ENCODE results near the gene CDH4. TPM values are rescaled to one million over a fixed set of nuclear protein-coding genes. Genes with fewer than 3 reads are reported as not detected.

Gene CDH4
- total RNA-seq, 2 experiments from 2014 or later = 0.11 to 0.18 TPM

DNA sequence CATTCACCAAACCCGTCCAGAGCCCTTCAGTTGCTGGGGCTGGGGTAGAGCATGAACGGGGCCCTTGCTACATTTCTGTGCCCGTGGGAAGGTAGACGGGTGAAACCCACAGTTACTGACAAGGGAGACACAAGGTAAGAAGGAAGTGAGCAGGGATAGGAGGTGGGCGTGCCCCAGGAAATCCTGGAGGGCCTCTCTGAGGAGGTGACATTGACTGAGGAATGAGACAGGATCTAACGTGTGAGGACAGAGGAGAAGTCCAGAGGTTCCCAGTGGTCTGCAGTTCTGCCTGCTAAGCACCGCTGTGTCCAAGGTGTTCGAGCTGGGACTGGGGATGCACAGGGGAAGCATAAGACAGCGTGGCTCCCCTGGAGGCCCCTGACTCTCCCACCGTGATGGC is 378.8 kb downstream of the CDH4 start:
- ATAC-seq (no peak), DNase-seq (no peak)
- H3K4me1 Mint-ChIP-seq (ENCODE audit: low read depth) = no peaks in the 10 kb centered on the region
- TF ChIP-seq, protein P1, sequence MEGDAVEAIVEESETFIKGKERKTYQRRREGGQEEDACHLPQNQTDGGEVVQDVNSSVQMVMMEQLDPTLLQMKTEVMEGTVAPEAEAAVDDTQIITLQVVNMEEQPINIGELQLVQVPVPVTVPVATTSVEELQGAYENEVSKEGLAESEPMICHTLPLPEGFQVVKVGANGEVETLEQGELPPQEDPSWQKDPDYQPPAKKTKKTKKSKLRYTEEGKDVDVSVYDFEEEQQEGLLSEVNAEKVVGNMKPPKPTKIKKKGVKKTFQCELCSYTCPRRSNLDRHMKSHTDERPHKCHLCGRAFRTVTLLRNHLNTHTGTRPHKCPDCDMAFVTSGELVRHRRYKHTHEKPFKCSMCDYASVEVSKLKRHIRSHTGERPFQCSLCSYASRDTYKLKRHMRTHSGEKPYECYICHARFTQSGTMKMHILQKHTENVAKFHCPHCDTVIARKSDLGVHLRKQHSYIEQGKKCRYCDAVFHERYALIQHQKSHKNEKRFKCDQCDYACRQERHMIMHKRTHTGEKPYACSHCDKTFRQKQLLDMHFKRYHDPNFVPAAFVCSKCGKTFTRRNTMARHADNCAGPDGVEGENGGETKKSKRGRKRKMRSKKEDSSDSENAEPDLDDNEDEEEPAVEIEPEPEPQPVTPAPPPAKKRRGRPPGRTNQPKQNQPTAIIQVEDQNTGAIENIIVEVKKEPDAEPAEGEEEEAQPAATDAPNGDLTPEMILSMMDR (IDR thresholded peaks at IDR 0.05) = no peak
- no peaks in the 10 kb centered on the region for H3K9me3 Mint-ChIP-seq
- no peaks in the 10 kb centered on the region for H3K27me3 Mint-ChIP-seq
- ChIA-PET POLR2A (no interaction called here), CTCF (no interaction called here)
- H3K4me3 Mint-ChIP-seq = no peak overlapping the region
- H3K36me3 Mint-ChIP-seq (ENCODE audit: low read depth) = no peaks in the 10 kb centered on the region
- intact Hi-C loops (cut with micrococcal nuclease) = no loop called here
- no peak overlapping the region for H3K27ac Mint-ChIP-seq

DNA sequence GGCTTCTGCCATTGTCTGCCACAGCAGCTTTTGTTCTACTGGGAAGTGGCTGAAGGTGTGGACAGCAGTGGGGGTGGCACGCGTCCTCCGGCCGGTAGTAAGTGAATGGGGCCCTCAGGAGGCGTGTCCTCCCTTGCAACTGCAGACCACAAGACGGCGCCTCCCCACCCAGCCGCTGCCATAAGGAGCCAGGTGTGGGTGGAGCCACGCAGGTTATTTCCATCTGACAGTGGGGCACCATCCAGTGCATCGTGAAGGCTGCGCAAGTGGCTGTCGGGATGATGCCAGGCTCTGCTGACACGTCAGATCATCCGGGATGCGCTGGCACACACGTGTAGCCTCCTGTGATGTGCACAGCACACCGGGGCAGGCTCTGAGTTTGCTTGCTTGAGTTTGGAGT is 379.7 kb downstream of the CDH4 start:
- Mint-ChIP-seq H3K36me3 (ENCODE audit: low read depth) (no peaks in the 10 kb centered on the region), H3K9me3 (no peaks in the 10 kb centered on the region), H3K4me3 (no peak overlapping the region), H3K4me1 (ENCODE audit: low read depth) (no peaks in the 10 kb centered on the region), H3K27ac (no peak overlapping the region), H3K27me3 (no peaks in the 10 kb centered on the region)
- DNase-seq = no peak
- TF ChIP-seq, protein P1 (IDR thresholded peaks at IDR 0.05) = no peak
- ChIA-PET CTCF (no interaction called here), POLR2A (no interaction called here)
- ATAC-seq = no peak
- intact Hi-C loops (cut with micrococcal nuclease) = no loop called here

DNA sequence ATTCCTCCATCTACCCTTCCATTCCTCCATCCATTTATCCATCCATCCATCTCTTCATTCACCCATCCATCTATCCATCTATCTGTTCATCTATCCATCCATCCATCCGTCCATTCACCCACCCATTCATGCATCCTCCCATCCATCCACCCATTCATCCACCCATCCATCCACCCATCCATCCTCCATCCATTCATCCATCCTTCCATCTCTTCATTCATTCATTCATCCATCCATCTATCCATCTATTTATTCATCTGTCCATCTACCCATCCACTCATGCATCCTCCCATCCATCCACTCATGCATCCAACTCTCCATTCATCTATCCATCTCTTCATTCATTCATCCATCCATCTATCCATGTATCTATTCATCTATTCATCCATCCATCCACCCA is 380.9 kb downstream of the CDH4 start:
- CTCF ChIA-PET = no interaction called here

DNA sequence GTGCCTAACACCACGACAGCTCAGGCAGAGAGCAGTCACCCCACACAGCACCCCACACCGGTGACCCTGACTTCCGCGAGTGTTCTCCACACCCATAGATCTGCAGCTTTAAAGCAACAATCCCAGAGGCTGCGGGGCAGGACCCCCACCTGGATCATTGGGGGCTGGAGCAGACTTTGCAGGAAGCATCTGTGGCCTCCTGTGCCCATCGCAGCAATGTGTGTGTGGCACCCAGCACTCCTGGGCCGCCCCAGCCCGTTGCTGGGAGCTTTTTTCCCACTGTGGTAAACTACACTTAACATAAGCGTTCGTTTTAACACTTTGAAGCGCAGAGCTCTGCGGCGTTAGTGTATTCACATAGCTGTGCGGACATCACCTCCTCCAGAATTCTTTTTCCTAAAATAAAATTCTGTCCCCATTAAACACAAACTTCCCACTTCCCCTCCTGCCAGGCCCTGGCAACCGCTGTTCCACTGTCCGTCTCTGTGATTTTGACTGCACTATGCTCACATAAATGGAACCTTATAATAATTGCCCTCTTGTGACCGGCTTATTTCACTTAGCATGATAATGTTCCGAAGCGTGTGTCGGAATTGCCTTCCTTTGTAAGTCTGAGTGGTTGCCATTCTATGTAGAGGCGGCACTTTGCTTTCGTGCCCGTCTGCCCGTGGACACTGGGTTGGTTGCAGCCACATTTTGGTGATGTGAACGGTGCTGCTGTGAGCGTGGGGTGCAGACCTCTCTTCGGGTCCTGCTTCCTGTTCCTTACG is 382.5 kb downstream of the CDH4 start:
- Mint-ChIP-seq H3K9me3 (no peaks in the 10 kb centered on the region), H3K36me3 (ENCODE audit: low read depth) (no peaks in the 10 kb centered on the region), H3K4me3 (no peak overlapping the region), H3K4me1 (ENCODE audit: low read depth) (no peaks in the 10 kb centered on the region), H3K27ac (no peak overlapping the region), H3K27me3 (no peaks in the 10 kb centered on the region)
- intact Hi-C loops (cut with micrococcal nuclease) = no loop called here
- TF ChIP-seq, protein P1 (IDR thresholded peaks at IDR 0.05) = no peak
- ATAC-seq = no peak
- ChIA-PET CTCF (no interaction called here), POLR2A (no interaction called here)
- DNase-seq = no peak

More for the DNA sequence above, 380.9 kb downstream of the CDH4 start:
- H3K9me3 Mint-ChIP-seq = no peaks in the 10 kb centered on the region
- DNase-seq = no peak
- ATAC-seq = no peak
- no peak overlapping the region for H3K27ac Mint-ChIP-seq
- no peak overlapping the region for H3K4me3 Mint-ChIP-seq
- POLR2A ChIA-PET = no interaction called here
- no peaks in the 10 kb centered on the region for H3K27me3 Mint-ChIP-seq
- no peaks in the 10 kb centered on the region for H3K36me3 Mint-ChIP-seq (ENCODE audit: low read depth)
- H3K4me1 Mint-ChIP-seq (ENCODE audit: low read depth) = no peaks in the 10 kb centered on the region
- intact Hi-C loops (cut with micrococcal nuclease) = no loop called here
- TF ChIP-seq, protein P1 (IDR thresholded peaks at IDR 0.05) = no peak

DNA sequence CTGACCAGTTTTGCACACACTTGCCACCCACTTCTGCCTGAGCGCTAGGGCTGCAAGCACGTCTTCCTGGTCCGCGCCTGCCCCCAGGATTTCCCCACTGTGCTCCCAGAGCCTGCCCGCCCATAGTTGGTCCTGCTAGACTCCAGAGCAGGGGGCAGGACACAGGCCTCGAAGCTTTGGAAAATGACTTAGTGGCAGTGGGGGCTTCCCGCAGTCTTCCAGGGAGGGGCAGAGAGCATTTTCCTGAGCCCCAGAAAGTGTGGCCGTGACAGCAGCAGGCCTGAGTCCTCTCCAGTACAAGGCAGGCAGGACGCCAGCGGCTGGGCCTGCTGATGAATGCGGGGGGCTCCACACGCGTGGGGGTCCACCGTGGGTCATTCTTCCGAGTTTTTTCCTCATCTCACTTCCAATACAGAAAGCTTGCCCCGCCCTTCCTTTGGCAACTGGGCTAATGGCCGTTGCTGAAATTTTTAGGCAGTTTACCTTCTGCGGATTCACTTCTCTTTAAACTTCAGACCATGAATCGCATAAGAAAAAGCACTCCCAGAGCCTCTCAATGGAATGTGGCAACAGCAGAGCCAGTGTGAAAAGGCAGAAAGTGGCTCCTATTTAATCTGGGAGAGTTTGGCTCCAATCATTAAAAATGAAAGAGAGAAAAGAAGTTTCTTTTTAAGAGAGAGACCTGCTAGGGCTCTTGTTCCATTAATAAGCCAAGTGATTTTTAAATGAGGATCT is 383.8 kb downstream of the CDH4 start:
- POLR2A ChIA-PET = no interaction called here
- H3K9me3 Mint-ChIP-seq = no peaks in the 10 kb centered on the region
- H3K27ac Mint-ChIP-seq = no peak overlapping the region
- intact Hi-C loops (cut with micrococcal nuclease) = no loop called here
- no peaks in the 10 kb centered on the region for H3K27me3 Mint-ChIP-seq
- no peak overlapping the region for H3K4me3 Mint-ChIP-seq
- CTCF ChIA-PET = no interaction called here
- DNase-seq = no peak
- H3K36me3 Mint-ChIP-seq (ENCODE audit: low read depth) = no peaks in the 10 kb centered on the region
- TF ChIP-seq, protein P1 (IDR thresholded peaks at IDR 0.05) = no peak
- ATAC-seq = no peak
- H3K4me1 Mint-ChIP-seq (ENCODE audit: low read depth) = no peaks in the 10 kb centered on the region
